Gastroesophageal sphincter (tissue), 4 donors: ENCODE data around the gene LRRC1. TPM values are rescaled to one million over a fixed set of nuclear protein-coding genes. Genes with fewer than 3 reads are reported as not detected.

Experiments
- ATAC-seq: fragments of 150-250 bp; one replicate; pipeline ENCODE4 v1.9.1; 2016; ENCODE audit warnings: mild to moderate bottlenecking, moderate library complexity
- H3K27ac ChIP-seq, 4 donors: fragments of 200-600 bp; sonication (generic) in 3 of 4; 1 replicate in 3 of 4; 2 replicates in 1 of 4; pipeline ENCODE4 v1.5.1; 2016 to 2019
- H3K27me3 ChIP-seq: fragments of 200-600 bp; sonication (generic); one replicate; pipeline ENCODE4 v1.5.1; 2019
- H3K36me3 ChIP-seq, 2 donors: fragments of 200-600 bp; sonication (generic); one replicate each; pipeline ENCODE4 v1.5.1; 2019; ENCODE audit warnings: control low read depth in 1 of 2
- H3K4me1 ChIP-seq, 3 donors: fragments of 200-600 bp; sonication (generic); 1 replicate in 2 of 3; 2 replicates in 1 of 3; pipeline ENCODE4 v1.5.1; 2016 to 2019; ENCODE audit warnings: control low read depth in 2 of 3
- H3K4me3 ChIP-seq, 2 donors: fragments of 200-600 bp; sonication (generic); one replicate each; pipeline ENCODE4 v1.5.1; 2019; ENCODE audit warnings: mild to moderate bottlenecking in 1 of 2, moderate library complexity in 1 of 2
- H3K9me3 ChIP-seq, 3 donors: fragments of 200-600 bp; sonication (generic); one replicate each; pipeline ENCODE4 v1.5.1; 2017 to 2019; ENCODE audit warnings: control low read depth in 2 of 3
- EP300 ChIP-seq: sonication (generic); formaldehyde crosslinking; IDR thresholded peaks from one replicate; pipeline ENCODE4 v1.6.1; 2017; ENCODE audit warnings: antibody characterized with exemption, mild to moderate bottlenecking
- POLR2A ChIP-seq, 2 donors: fragments of 450-650 bp; IDR thresholded peaks; one replicate each; pipeline ENCODE4 v1.6.1; 2017; ENCODE audit warnings: antibody characterized with exemption in 2 of 2, mild to moderate bottlenecking in 2 of 2, moderate library complexity in 1 of 2
- POLR2AphosphoS5 ChIP-seq: sonication (generic); formaldehyde crosslinking; IDR thresholded peaks from one replicate; pipeline ENCODE4 v1.6.1; 2017; ENCODE audit warnings: antibody characterized with exemption
- WGBS, 2 donors: methylation state at CpG; one replicate each; pipeline ENCODE4 v1.1.5; 2018; ENCODE audit warnings: low coverage in 1 of 2; 5-methylcytosine and 5-hydroxymethylcytosine counted together
- total RNA-seq, 4 donors: library from RNA; depleted of rRNA; stranded (reverse); fragments of >200 nt; gene quantifications; one replicate each; pipeline ENCODE4 v1.1.0, GENCODE V29; 2016
- TF ChIP-seq, protein P1 (sequence below), 4 experiments: fragments of 200-600 bp in 2 of 4; fragments of 450-650 bp in 2 of 4; sonication (generic) in 1 of 4; IDR thresholded peaks; one replicate each; pipeline ENCODE4 v1.5.1; 2017 to 2019; ENCODE audit warnings: antibody characterized with exemption in 4 of 4, mild to moderate bottlenecking in 2 of 4, moderate library complexity in 2 of 4

The LRRC1 gene
- total RNA-seq, 4 donors from 2014 or later = 12.4 to 28.3 (median 15.5) TPM

DNA sequence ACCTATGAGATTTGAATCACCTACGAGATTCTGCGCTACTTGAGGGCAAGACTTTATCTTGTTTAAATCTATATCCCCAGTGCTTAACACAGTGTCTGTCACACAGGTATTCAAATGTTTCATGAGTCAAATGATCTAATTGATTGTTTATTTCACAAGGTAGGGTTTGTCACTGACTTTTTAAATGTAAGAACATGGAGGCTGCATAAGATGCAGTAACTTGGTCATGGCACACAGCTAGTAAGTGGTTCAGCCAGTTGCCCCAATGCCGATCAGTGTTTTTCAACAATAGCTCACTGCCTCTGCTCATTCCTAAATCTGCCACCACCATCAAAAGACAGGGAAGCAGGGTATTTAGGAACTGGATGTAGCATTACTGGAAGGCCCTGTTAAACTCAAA is 42.4 kb upstream of the LRRC1 start:
- Histone ChIP-seq H3K4me1 (peaks cover 0 to 6% (median 0%) of the 10 kb centered on the region in 3 donors), H3K9me3 (no peaks in the 10 kb centered on the region), H3K4me3 (no peak overlapping the region), H3K27ac (no peak overlapping the region), H3K36me3 (no peaks in the 10 kb centered on the region), H3K27me3 (no peaks in the 10 kb centered on the region)
- no peak for ATAC-seq
- 95 to 97% methylated on average over 2 to 3 of the region's 3 CpGs for WGBS, 2 donors
- TF ChIP-seq EP300 (no peak), POLR2AphosphoS5 (no peak)

DNA sequence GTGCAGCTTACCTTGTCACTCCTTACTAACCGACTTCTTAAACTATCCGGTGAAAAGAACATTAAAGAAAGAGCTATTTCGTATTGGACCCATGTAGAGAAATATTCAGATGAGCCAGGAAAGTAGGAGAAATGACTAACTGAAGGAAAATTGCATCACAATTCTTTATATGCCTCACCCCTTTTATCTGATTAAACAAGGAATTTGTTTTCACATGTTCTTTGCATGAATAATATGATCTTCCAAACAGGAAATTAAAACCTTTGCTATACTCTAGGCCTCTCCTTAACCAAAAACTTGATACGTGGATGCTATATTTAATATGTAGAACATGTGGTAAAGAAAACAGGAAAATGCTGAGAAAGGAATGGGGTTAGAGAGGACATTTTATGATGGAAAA is 41.9 kb upstream of the LRRC1 start:
- no peak overlapping the region for H3K27ac ChIP-seq
- peaks cover 0 to 6% (median 0%) of the 10 kb centered on the region in 3 donors for H3K4me1 ChIP-seq
- TF ChIP-seq EP300 (no peak), POLR2AphosphoS5 (no peak), POLR2A (IDR thresholded peaks at IDR 0.05) (no peak)
- TF ChIP-seq, protein P1, sequence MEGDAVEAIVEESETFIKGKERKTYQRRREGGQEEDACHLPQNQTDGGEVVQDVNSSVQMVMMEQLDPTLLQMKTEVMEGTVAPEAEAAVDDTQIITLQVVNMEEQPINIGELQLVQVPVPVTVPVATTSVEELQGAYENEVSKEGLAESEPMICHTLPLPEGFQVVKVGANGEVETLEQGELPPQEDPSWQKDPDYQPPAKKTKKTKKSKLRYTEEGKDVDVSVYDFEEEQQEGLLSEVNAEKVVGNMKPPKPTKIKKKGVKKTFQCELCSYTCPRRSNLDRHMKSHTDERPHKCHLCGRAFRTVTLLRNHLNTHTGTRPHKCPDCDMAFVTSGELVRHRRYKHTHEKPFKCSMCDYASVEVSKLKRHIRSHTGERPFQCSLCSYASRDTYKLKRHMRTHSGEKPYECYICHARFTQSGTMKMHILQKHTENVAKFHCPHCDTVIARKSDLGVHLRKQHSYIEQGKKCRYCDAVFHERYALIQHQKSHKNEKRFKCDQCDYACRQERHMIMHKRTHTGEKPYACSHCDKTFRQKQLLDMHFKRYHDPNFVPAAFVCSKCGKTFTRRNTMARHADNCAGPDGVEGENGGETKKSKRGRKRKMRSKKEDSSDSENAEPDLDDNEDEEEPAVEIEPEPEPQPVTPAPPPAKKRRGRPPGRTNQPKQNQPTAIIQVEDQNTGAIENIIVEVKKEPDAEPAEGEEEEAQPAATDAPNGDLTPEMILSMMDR (IDR thresholded peaks at IDR 0.05) = no peak
- no peaks in the 10 kb centered on the region for H3K27me3 ChIP-seq
- 85 to 91% methylated on average over 2 to 4 of the region's 4 CpGs for WGBS, 2 donors
- no peak for ATAC-seq
- no peak overlapping the region for H3K4me3 ChIP-seq
- no peaks in the 10 kb centered on the region for H3K9me3 ChIP-seq
- H3K36me3 ChIP-seq = no peaks in the 10 kb centered on the region

DNA sequence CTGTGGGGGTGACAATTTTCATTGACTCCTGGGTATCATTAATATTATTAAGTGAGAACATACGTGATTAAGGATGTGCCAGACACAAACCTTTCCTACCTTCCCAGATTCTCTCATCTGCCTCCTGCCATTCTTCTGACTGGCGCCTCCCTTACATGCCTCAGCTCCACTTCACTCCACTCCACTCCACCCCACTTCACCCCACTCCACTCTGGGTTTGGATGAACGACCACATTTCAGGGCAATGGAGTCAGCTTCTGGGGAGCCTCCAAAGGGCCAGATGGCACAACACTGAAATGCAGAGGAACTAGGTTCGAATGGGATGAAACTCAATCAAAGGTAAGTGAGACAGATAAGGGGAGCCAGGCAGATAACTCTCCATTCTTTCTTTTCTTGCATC is 40.5 kb upstream of the LRRC1 start:
- no peaks in the 10 kb centered on the region for H3K9me3 ChIP-seq

DNA sequence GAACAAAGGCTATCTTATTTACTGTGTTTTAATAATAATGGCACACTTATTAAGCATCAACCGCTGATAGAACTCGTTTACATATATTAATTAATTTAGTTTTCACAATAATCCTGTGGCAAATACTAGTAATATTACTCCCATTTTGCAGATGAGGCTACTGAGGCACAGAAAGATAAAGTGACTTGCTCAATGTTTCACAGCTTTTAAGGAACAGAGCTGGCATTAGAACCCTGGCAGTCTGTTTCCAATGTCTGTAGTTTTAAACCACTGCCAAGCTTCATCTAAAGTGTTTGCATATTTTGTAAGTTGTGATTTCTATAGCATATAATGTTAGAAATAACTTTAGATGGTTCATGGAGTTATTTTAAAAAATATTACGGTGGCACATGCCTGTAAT is 38.4 kb upstream of the LRRC1 start:
- no peak for ATAC-seq
- TF ChIP-seq, protein P1 (IDR thresholded peaks at IDR 0.05) = no peak
- TF ChIP-seq POLR2A (IDR thresholded peaks at IDR 0.05) = no peak
- TF ChIP-seq EP300 = no peak
- no peak for TF ChIP-seq POLR2AphosphoS5
- Histone ChIP-seq H3K36me3 (no peaks in the 10 kb centered on the region), H3K9me3 (no peaks in the 10 kb centered on the region), H3K4me1 (no peaks in the 10 kb centered on the region), H3K27me3 (no peaks in the 10 kb centered on the region), H3K27ac (no peak overlapping the region), H3K4me3 (no peak overlapping the region)
- 87 to 98% methylated on average over 2 to 3 of the region's 3 CpGs for WGBS, 2 donors

More for the DNA sequence above, 40.5 kb upstream of the LRRC1 start:
- ATAC-seq = no peak
- Histone ChIP-seq H3K27me3 (no peaks in the 10 kb centered on the region), H3K36me3 (no peaks in the 10 kb centered on the region), H3K4me1 (peaks cover 0 to 6% (median 0%) of the 10 kb centered on the region in 3 donors), H3K27ac (no peak overlapping the region), H3K4me3 (no peak overlapping the region)
- TF ChIP-seq EP300 = no peak
- no peak for TF ChIP-seq POLR2A (IDR thresholded peaks at IDR 0.05)
- TF ChIP-seq, protein P1 (IDR thresholded peaks at IDR 0.05) = no peak
- no peak for TF ChIP-seq POLR2AphosphoS5
- 56 to 84% methylated on average over 1 to 4 of the region's 4 CpGs for WGBS, 2 donors

DNA sequence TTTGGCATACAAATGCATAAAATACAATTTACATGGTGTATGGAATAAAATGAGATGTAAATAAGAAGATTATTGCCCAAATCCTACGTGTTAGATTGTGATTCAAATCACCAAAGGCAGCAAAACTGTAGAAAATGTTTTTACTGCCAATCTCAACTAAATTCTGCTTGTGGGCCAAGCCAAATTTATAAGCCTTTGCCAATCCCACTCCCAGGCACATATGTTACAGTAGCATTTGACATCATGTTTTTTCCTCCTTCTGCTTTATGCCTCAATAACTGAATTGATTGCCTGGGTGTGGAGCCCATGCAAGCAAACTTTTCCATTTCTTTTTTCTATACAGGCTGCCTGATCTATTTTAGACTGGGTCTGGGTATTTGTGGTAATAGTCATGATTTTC is 36.3 kb upstream of the LRRC1 start:
- no peak for ATAC-seq
- Histone ChIP-seq H3K36me3 (no peaks in the 10 kb centered on the region), H3K9me3 (no peaks in the 10 kb centered on the region), H3K4me1 (no peaks in the 10 kb centered on the region), H3K4me3 (no peak overlapping the region), H3K27me3 (no peaks in the 10 kb centered on the region), H3K27ac (no peak overlapping the region)
- WGBS, 2 donors = 71 to 83% methylated on average over 1 of the region's 1 CpG
- TF ChIP-seq POLR2A (IDR thresholded peaks at IDR 0.05) (no peak), POLR2AphosphoS5 (no peak), EP300 (no peak)
- TF ChIP-seq, protein P1 (IDR thresholded peaks at IDR 0.05) = no peak
